A549 (cell line): Measurements from ENCODE around the gene OR10G7.

Experiments
- BCL3 ChIP-seq: fragments of >200 bp; sonication (Bioruptor Twin); formaldehyde crosslinking; IDR thresholded peaks from 3 replicates; pipeline ENCODE4 v1.6.1; 2016
- EP300 ChIP-seq, 2 experiments: fragments of >200 bp; sonication (Bioruptor Twin); formaldehyde crosslinking; IDR thresholded peaks; 2 replicates in 1 of 2; 3 replicates in 1 of 2; pipeline ENCODE4 v1.6.1; 2016 to 2017
- MAFK ChIP-seq: fragments of 450-650 bp; IDR thresholded peaks from 2 replicates; pipeline ENCODE4 v1.6.1; 2014; ENCODE audit not compliant: partially characterized antibody
- POLR2A ChIP-seq: IDR thresholded peaks from 2 replicates; pipeline ENCODE4 v1.6.1; 2012; ENCODE audit warnings: mild to moderate bottlenecking, low read length
- TF ChIP-seq, protein P1 (sequence below): fragments of >200 bp; sonication (Bioruptor Twin); formaldehyde crosslinking; IDR thresholded peaks from 3 replicates; pipeline ENCODE4 v1.5.1; 2016

DNA sequence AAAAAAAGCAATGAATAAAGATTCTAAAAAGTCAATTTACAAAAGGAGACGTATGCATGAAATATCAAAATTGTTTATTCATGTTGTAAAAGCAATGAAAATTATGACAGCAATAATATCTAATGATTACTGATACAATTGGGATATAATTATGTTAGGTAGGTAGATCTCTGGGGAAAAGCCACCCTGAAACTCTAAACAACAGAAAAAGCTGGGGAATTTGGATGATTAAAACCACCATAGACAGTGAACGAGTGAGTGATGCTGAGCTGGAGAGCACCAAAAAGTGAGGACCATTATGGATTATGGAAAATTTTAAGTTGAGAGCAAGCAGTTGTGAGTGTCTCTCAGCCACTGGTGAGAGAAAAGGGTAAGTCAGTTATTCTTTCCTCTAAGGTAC, 14.6 kb downstream of the OR10G7 start, which contains the start of gene OR10G8:
- no peak for TF ChIP-seq POLR2A
- no peak for TF ChIP-seq BCL3
- no peak for TF ChIP-seq MAFK
- TF ChIP-seq, protein P1, sequence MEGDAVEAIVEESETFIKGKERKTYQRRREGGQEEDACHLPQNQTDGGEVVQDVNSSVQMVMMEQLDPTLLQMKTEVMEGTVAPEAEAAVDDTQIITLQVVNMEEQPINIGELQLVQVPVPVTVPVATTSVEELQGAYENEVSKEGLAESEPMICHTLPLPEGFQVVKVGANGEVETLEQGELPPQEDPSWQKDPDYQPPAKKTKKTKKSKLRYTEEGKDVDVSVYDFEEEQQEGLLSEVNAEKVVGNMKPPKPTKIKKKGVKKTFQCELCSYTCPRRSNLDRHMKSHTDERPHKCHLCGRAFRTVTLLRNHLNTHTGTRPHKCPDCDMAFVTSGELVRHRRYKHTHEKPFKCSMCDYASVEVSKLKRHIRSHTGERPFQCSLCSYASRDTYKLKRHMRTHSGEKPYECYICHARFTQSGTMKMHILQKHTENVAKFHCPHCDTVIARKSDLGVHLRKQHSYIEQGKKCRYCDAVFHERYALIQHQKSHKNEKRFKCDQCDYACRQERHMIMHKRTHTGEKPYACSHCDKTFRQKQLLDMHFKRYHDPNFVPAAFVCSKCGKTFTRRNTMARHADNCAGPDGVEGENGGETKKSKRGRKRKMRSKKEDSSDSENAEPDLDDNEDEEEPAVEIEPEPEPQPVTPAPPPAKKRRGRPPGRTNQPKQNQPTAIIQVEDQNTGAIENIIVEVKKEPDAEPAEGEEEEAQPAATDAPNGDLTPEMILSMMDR = no peak
- TF ChIP-seq EP300 (IDR thresholded peaks at IDR 0.05) = no peak
